ENCODE results near the gene CTDP1. TPM values are rescaled to one million over a fixed set of nuclear protein-coding genes. Genes with fewer than 3 reads are reported as not detected.

CTDP1 gene
- total RNA-seq, 1 donor from 2014 or later = 23.9 TPM

DNA sequence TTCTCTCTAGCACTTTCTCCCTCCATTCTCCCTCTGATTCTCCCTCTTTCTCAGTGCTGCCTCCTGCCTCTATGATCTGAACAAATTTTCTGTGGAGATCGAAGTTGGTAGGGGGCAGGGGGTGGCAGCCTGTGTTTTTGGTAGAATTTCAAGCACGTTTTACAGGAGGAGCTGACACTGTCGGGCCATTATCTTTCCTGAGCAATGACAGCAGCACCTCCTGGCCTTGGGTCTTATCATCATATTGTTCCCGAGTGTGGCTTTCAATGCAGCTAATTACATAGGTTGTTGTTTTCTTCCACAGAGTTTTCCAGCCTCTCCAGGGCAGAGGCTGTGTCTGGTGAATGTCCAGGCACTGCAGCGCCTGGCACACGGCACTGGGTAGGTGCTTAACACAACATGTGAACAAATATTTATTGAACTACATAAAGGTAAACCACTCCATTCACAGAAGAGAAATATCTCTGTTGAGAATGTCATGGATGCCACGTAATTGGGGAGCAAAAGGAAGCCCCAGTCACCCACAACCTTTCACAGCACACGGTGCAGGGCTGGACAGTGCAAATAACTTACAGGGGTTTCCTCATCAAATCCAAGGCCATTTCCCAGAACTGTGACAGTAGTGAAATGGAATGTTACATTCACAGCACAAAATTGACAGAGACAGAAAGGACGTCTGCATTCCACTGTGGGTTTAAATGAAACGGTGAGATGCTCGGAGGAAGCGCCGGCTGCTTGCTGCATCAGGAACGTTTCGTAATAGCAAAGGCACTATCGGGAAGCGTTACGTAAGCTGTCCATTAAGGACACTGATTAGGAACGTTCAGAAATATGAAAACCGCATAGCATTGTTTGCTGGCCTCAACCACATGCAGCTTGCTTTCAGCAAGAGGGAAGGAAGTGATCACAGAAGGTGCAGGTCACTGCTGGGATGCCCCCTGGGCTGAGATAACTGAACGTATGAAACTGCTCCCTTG lies 111.7 kb downstream of the CTDP1 start:
- H3K27ac Mint-ChIP-seq = no peak overlapping the region
- no peak for DNase-seq (ENCODE audit: low spot score, unreplicated experiment)
- peaks cover 4% of the 10 kb centered on the region for H3K4me1 Mint-ChIP-seq (ENCODE audit: low read depth)
- no peaks in the 10 kb centered on the region for H3K9me3 Mint-ChIP-seq (ENCODE audit: low read depth)
- peaks cover 89% of the 10 kb centered on the region for H3K27me3 Mint-ChIP-seq
- H3K36me3 Mint-ChIP-seq (ENCODE audit: insufficient read depth) = no peaks in the 10 kb centered on the region
- no peak overlapping the region for H3K4me3 Mint-ChIP-seq (ENCODE audit: low read depth)
- TF ChIP-seq, protein P1, sequence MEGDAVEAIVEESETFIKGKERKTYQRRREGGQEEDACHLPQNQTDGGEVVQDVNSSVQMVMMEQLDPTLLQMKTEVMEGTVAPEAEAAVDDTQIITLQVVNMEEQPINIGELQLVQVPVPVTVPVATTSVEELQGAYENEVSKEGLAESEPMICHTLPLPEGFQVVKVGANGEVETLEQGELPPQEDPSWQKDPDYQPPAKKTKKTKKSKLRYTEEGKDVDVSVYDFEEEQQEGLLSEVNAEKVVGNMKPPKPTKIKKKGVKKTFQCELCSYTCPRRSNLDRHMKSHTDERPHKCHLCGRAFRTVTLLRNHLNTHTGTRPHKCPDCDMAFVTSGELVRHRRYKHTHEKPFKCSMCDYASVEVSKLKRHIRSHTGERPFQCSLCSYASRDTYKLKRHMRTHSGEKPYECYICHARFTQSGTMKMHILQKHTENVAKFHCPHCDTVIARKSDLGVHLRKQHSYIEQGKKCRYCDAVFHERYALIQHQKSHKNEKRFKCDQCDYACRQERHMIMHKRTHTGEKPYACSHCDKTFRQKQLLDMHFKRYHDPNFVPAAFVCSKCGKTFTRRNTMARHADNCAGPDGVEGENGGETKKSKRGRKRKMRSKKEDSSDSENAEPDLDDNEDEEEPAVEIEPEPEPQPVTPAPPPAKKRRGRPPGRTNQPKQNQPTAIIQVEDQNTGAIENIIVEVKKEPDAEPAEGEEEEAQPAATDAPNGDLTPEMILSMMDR (IDR thresholded peaks at IDR 0.05; ENCODE audit: unreplicated experiment) = no peak

DNA sequence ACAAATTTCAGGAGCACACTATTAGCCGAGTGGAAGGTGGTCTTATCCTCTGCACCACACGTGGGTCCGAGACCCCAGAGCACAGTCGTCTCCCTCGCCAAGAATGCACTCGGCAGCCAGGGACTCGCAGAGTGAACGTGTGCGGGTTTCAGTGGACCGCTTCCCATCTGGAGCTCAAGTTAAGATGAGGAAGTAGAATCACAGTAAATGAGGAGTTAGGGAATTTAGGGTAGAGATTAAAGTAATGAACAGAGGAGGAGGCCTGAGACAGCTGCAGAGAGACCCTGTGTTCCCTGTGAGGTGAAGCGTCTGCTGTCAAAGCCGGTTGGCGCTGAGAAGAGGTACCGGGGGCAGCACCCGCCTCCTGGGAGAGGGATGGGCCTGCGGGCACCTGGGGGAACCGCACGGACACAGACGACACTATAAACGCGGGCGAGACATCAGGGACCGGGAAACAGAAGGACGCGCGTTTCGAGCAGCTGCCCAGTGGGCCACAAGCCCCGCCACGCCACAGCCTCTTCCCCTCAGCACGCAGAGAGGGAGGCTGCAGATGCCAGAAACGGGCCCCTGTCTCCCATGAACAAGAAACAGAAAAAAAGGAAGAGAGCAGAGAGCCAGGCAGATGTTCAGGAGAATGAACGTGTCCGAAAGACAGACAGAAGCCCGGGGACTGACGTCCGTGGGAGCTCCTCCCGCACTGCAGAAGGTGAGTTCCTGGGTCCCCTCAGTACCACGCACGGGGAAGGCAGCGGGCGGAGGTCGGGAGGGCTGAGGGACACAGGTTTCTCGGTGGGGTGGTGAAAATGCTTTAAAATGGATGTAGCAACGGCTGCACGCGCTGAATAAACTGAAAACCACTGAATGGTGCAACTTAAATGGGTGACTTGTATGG lies 112.7 kb downstream of the CTDP1 start:
- Mint-ChIP-seq H3K4me3 (ENCODE audit: low read depth) (no peak overlapping the region), H3K36me3 (ENCODE audit: insufficient read depth) (no peaks in the 10 kb centered on the region), H3K27ac (no peak overlapping the region), H3K9me3 (ENCODE audit: low read depth) (no peaks in the 10 kb centered on the region), H3K27me3 (peaks cover 89% of the 10 kb centered on the region), H3K4me1 (ENCODE audit: low read depth) (peaks cover 13% of the 10 kb centered on the region)
- no peak for DNase-seq (ENCODE audit: low spot score, unreplicated experiment)
- TF ChIP-seq, protein P1 (IDR thresholded peaks at IDR 0.05; ENCODE audit: unreplicated experiment) = no peak

DNA sequence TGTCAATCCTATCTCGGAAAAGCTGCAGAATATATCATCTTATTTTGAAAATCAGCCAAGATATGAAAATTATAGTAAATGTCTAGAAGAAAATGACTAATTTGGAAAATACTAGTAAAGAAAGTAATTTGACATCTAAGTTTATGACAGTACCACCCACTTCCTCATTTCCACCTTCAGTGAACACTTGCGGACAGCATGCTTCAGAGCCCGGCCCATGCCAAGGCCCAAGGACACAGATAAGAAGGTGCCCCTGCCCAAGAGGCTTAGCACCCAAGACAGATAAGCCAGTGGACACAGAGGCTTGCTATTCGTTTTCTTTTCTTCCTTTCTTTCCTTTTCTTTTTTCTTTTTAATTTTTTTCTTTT lies 113.4 kb downstream of the CTDP1 start:
- TF ChIP-seq, protein P1 (IDR thresholded peaks at IDR 0.05; ENCODE audit: unreplicated experiment) = no peak
- peaks cover 15% of the 10 kb centered on the region for H3K4me1 Mint-ChIP-seq (ENCODE audit: low read depth)
- no peaks in the 10 kb centered on the region for H3K36me3 Mint-ChIP-seq (ENCODE audit: insufficient read depth)
- H3K4me3 Mint-ChIP-seq (ENCODE audit: low read depth) = no peak overlapping the region
- DNase-seq (ENCODE audit: low spot score, unreplicated experiment) = no peak
- peaks cover 87% of the 10 kb centered on the region for H3K27me3 Mint-ChIP-seq
- H3K9me3 Mint-ChIP-seq (ENCODE audit: low read depth) = no peaks in the 10 kb centered on the region
- H3K27ac Mint-ChIP-seq = no peak overlapping the region

DNA sequence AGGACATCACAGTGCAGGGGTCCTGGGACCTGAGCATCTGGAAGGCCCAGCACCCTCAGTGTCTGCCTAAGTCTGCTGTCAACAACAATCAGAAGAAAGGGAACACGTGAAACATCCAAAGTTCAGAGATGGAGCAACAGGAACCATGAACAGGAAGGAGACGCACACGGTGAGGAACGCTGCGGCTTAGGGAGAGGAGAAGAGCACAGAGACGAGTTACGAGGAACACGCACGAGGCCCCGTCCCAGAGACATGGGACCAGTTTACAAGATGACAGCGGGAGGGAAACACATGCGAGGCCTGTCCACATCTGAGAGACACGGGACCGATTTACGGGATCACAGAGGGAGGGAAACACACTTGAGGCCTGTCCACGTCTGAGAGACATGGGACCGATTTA lies 115.2 kb downstream of the CTDP1 start:
- Mint-ChIP-seq H3K27ac (no peak overlapping the region), H3K36me3 (ENCODE audit: insufficient read depth) (no peaks in the 10 kb centered on the region), H3K9me3 (ENCODE audit: low read depth) (no peaks in the 10 kb centered on the region), H3K4me1 (ENCODE audit: low read depth) (peaks cover 16% of the 10 kb centered on the region), H3K27me3 (peaks cover 87% of the 10 kb centered on the region), H3K4me3 (ENCODE audit: low read depth) (no peak overlapping the region)
- DNase-seq (ENCODE audit: low spot score, unreplicated experiment) = no peak
- TF ChIP-seq, protein P1 (IDR thresholded peaks at IDR 0.05; ENCODE audit: unreplicated experiment) = no peak

DNA sequence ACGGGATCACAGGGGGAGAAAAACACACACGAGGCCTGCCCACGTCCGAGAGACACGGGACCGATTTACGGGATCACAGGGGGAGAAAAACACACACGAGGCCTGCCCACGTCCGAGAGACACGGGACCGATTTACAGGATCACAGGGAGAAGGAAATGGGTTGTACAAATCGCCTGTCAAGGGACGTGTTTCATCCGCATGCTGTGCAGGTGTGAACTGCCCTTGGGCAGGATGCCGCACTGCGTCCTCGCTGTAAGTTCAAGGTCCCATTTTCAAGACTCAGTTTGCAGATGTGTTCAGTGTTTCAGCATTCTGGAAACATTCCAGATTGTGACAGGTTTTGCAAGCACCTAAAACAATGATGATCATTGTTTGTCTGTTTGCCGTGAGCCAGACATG lies 115.8 kb downstream of the CTDP1 start:
- H3K27ac Mint-ChIP-seq = no peak overlapping the region
- DNase-seq (ENCODE audit: low spot score, unreplicated experiment) = no peak
- no peaks in the 10 kb centered on the region for H3K9me3 Mint-ChIP-seq (ENCODE audit: low read depth)
- no peak overlapping the region for H3K4me3 Mint-ChIP-seq (ENCODE audit: low read depth)
- H3K27me3 Mint-ChIP-seq = peaks cover 87% of the 10 kb centered on the region
- H3K36me3 Mint-ChIP-seq (ENCODE audit: insufficient read depth) = no peaks in the 10 kb centered on the region
- H3K4me1 Mint-ChIP-seq (ENCODE audit: low read depth) = peaks cover 16% of the 10 kb centered on the region
- TF ChIP-seq, protein P1 (IDR thresholded peaks at IDR 0.05; ENCODE audit: unreplicated experiment) = no peak

Measured in progenitor cell of endocrine pancreas (in vitro differentiated cells).